ENCODE measurements around the gene CD274. TPM values are rescaled to one million over a fixed set of nuclear protein-coding genes. Genes with fewer than 3 reads are reported as not detected.

The CD274 gene
- total RNA-seq, 1 donor from 2014 or later, result 21.4 TPM

- H3K4me3 ChIP-seq (ENCODE audit: insufficient read depth, low read depth, low read length), result no peak overlapping the region
- H3K27me3 Mint-ChIP-seq (ENCODE audit: low read depth, unreplicated experiment), result no peaks in the 10 kb centered on the region
- no peak overlapping the region for H3K4me3 Mint-ChIP-seq (ENCODE audit: unreplicated experiment)
- peaks cover 2% of the 10 kb centered on the region for H3K9me3 Mint-ChIP-seq (ENCODE audit: unreplicated experiment)
- peaks cover 5% of the 10 kb centered on the region for H3K4me1 Mint-ChIP-seq (ENCODE audit: low read depth, unreplicated experiment)
- H3K9me3 ChIP-seq (ENCODE audit: insufficient read depth, low read depth, low read length), result no peaks in the 10 kb centered on the region
- H3K9ac ChIP-seq (ENCODE audit: low read length), result no peak overlapping the region
- DNase-seq (ENCODE audit: low read depth) (no peak), FAIRE-seq (no peak)
- no peak overlapping the region for H3K27ac Mint-ChIP-seq (ENCODE audit: unreplicated experiment)
- no peaks in the 10 kb centered on the region for H3K36me3 ChIP-seq (ENCODE audit: insufficient read depth, low read length)
- no peaks in the 10 kb centered on the region for H3K79me2 ChIP-seq (ENCODE audit: insufficient read depth, low read length)
- H3K4me2 ChIP-seq (ENCODE audit: low read length), result no peak overlapping the region
- TF ChIP-seq EZH2 (IDR thresholded peaks at IDR 0.05; ENCODE audit: insufficient read depth, low read length) (no peak), CTCF (IDR thresholded peaks at IDR 0.05; ENCODE audit: insufficient read depth, low read depth, low read length) (no peak)
- no peak overlapping the region for H3K27ac ChIP-seq (ENCODE audit: low read depth, low read length)
- H3K27me3 ChIP-seq (ENCODE audit: insufficient read depth, low read length), result no peaks in the 10 kb centered on the region
- H4K20me1 ChIP-seq (ENCODE audit: insufficient read depth, low read length), result no peaks in the 10 kb centered on the region
- no peak overlapping the region for H2AFZ ChIP-seq (ENCODE audit: low read depth, low read length)
- peaks cover 9% of the 10 kb centered on the region for H3K36me3 Mint-ChIP-seq (ENCODE audit: low read depth, unreplicated experiment)
- no peaks in the 10 kb centered on the region for H3K4me1 ChIP-seq (ENCODE audit: insufficient read depth, low read length)
Measured at GRCh38 chr9:5421163-5421562, 29.2 kb upstream of the CD274 start.

DNA sequence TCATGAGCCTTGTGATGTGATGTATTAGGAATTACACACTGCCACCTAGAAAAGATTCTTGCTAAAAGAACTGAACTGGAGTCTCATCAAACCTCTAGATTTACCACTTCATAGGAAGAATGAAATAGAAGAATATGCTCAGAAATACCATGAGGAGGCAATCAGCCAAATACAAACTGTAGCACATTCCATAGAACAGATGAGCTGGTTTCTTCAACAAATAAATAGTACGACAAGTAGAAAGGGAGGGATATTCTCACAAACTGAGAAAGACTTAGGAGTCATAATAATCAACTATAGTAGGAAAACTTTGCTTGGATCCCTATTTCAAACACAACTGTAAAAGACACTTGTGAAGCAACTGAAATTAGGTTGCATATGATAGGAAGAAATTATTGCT, 28.1 kb upstream of the CD274 start:
- Histone ChIP-seq H2AFZ (ENCODE audit: low read depth, low read length) (no peak overlapping the region), H3K9me3 (ENCODE audit: insufficient read depth, low read depth, low read length) (no peaks in the 10 kb centered on the region), H3K4me3 (ENCODE audit: insufficient read depth, low read depth, low read length) (no peak overlapping the region), H4K20me1 (ENCODE audit: insufficient read depth, low read length) (no peaks in the 10 kb centered on the region), H3K27ac (ENCODE audit: low read depth, low read length) (no peak overlapping the region), H3K27me3 (ENCODE audit: insufficient read depth, low read length) (no peaks in the 10 kb centered on the region), H3K9ac (ENCODE audit: low read length) (no peak overlapping the region), H3K36me3 (ENCODE audit: insufficient read depth, low read length) (no peaks in the 10 kb centered on the region), H3K79me2 (ENCODE audit: insufficient read depth, low read length) (no peaks in the 10 kb centered on the region), H3K4me1 (ENCODE audit: insufficient read depth, low read length) (no peaks in the 10 kb centered on the region), H3K4me2 (ENCODE audit: low read length) (no peak overlapping the region)
- TF ChIP-seq CTCF (IDR thresholded peaks at IDR 0.05; ENCODE audit: insufficient read depth, low read depth, low read length) (no peak), EZH2 (IDR thresholded peaks at IDR 0.05; ENCODE audit: insufficient read depth, low read length) (no peak)
- FAIRE-seq (no peak), DNase-seq (ENCODE audit: low read depth) (no peak)
- Mint-ChIP-seq H3K9me3 (ENCODE audit: unreplicated experiment) (peaks cover 2% of the 10 kb centered on the region), H3K27ac (ENCODE audit: unreplicated experiment) (no peak overlapping the region), H3K36me3 (ENCODE audit: low read depth, unreplicated experiment) (peaks cover 13% of the 10 kb centered on the region), H3K4me1 (ENCODE audit: low read depth, unreplicated experiment) (peaks cover 5% of the 10 kb centered on the region), H3K27me3 (ENCODE audit: low read depth, unreplicated experiment) (no peaks in the 10 kb centered on the region), H3K4me3 (ENCODE audit: unreplicated experiment) (no peak overlapping the region)

GRCh38 chr9:5425006-5425628, 25.2 kb upstream of the CD274 start:
- Histone ChIP-seq H4K20me1 (ENCODE audit: insufficient read depth, low read length) (no peaks in the 10 kb centered on the region), H3K4me1 (ENCODE audit: insufficient read depth, low read length) (no peaks in the 10 kb centered on the region), H3K27me3 (ENCODE audit: insufficient read depth, low read length) (no peaks in the 10 kb centered on the region), H3K4me2 (ENCODE audit: low read length) (no peak overlapping the region), H3K4me3 (ENCODE audit: insufficient read depth, low read depth, low read length) (no peak overlapping the region), H3K36me3 (ENCODE audit: insufficient read depth, low read length) (no peaks in the 10 kb centered on the region), H3K27ac (ENCODE audit: low read depth, low read length) (no peak overlapping the region), H3K9me3 (ENCODE audit: insufficient read depth, low read depth, low read length) (no peaks in the 10 kb centered on the region), H2AFZ (ENCODE audit: low read depth, low read length) (no peak overlapping the region), H3K79me2 (ENCODE audit: insufficient read depth, low read length) (no peaks in the 10 kb centered on the region), H3K9ac (ENCODE audit: low read length) (no peak overlapping the region)
- H3K9me3 Mint-ChIP-seq (ENCODE audit: unreplicated experiment), result no peaks in the 10 kb centered on the region
- no peak for DNase-seq (ENCODE audit: low read depth)
- H3K4me3 Mint-ChIP-seq (ENCODE audit: unreplicated experiment), result no peak overlapping the region
- no peak overlapping the region for H3K27ac Mint-ChIP-seq (ENCODE audit: unreplicated experiment)
- peaks cover 5% of the 10 kb centered on the region for H3K36me3 Mint-ChIP-seq (ENCODE audit: low read depth, unreplicated experiment)
- peaks cover 5% of the 10 kb centered on the region for H3K4me1 Mint-ChIP-seq (ENCODE audit: low read depth, unreplicated experiment)
- no peak for FAIRE-seq
- H3K27me3 Mint-ChIP-seq (ENCODE audit: low read depth, unreplicated experiment), result no peaks in the 10 kb centered on the region
- peak; percentile 38 for TF ChIP-seq CTCF (IDR thresholded peaks at IDR 0.05; ENCODE audit: insufficient read depth, low read depth, low read length)
- no peak for TF ChIP-seq EZH2 (IDR thresholded peaks at IDR 0.05; ENCODE audit: insufficient read depth, low read length)
